ENCODE data around the gene GREB1L.

GREB1L gene

DNA sequence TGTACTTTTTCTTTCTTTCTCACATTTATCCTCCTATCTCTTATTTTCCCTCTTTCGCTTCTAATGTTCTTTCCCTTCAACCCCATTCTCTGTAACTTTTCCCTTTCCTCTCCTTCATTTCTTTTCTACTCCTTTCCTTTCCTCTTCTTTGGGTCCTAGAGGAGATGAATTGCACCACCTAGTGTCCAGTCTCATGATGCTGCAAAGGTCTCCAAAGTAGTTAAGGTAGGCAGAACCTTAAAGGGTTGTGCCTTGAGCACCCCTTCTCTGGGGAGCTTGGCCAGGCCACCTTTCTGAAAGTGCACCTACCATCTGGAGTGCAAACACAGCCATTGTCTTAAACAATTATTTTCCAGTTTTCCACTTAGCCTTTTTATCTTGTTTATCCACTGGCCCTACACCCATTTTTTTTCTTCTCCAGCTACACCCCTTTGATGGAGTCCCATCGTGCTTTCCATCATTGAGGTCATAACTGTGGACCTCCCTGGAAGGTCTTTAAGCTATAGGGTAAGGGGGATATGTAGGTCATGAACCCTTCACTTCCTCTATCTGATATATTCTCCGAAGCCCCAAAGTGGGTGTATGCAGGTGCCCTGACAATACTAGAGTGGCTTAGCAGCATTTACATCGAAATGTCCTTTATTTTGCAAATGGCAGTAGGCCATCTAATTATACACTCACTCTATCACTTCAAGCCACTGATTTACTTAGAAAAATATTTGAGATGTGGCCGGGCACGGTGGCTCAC lies 202.6 kb downstream of the GREB1L start:
- Histone ChIP-seq H3K4me1 (ENCODE audit: low read length) (peaks cover 18% of the 10 kb centered on the region), H3K9me3 (ENCODE audit: insufficient read depth, low read length) (no peaks in the 10 kb centered on the region), H3K36me3 (replicated peaks; ENCODE audit: low read depth, low read length) (no peaks in the 10 kb centered on the region), H3K9ac (ENCODE audit: low read length) (no peak overlapping the region), H4K20me1 (ENCODE audit: insufficient read depth, low read length) (no peaks in the 10 kb centered on the region), H3K79me2 (ENCODE audit: low read length) (no peaks in the 10 kb centered on the region), H3K4me2 (ENCODE audit: low read length) (no peak overlapping the region), H3K4me3 (ENCODE audit: low read length) (no peak overlapping the region), H2AFZ (ENCODE audit: low read depth, low read length) (no peak overlapping the region), H3K27me3 (ENCODE audit: low read depth, low read length) (peaks cover 7% of the 10 kb centered on the region; the same call in 1 of the 2 replicates), H3K27ac (ENCODE audit: low read length) (no peak overlapping the region)
- TF ChIP-seq, protein P1, sequence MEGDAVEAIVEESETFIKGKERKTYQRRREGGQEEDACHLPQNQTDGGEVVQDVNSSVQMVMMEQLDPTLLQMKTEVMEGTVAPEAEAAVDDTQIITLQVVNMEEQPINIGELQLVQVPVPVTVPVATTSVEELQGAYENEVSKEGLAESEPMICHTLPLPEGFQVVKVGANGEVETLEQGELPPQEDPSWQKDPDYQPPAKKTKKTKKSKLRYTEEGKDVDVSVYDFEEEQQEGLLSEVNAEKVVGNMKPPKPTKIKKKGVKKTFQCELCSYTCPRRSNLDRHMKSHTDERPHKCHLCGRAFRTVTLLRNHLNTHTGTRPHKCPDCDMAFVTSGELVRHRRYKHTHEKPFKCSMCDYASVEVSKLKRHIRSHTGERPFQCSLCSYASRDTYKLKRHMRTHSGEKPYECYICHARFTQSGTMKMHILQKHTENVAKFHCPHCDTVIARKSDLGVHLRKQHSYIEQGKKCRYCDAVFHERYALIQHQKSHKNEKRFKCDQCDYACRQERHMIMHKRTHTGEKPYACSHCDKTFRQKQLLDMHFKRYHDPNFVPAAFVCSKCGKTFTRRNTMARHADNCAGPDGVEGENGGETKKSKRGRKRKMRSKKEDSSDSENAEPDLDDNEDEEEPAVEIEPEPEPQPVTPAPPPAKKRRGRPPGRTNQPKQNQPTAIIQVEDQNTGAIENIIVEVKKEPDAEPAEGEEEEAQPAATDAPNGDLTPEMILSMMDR (IDR thresholded peaks at IDR 0.05; ENCODE audit: low read depth, low read length), result peak; percentile 96
- TF ChIP-seq EZH2phosphoT487 (IDR thresholded peaks at IDR 0.05; ENCODE audit: low read depth), result no peak

DNA sequence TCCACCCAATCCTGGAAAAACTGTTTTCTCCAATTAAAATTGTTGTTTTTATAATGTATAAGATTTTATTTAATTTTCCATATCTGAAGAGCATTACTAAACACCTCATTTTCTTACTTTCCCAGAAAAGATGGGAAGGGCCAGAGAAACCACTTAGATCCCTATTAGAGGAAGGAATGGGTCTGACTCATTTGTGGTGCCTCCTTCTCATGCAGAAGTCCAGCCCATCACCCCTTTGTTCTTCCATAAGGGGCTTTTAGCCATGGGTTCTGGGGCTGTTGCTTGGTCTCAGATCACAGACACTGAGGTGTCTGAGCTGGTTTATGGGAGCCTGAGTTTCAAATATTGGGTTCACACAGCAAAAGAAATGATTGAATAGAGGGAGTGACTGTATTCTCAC lies 206.3 kb downstream of the GREB1L start:
- Histone ChIP-seq H3K4me2 (ENCODE audit: low read length) (no peak overlapping the region), H3K4me1 (ENCODE audit: low read length) (peaks cover 18% of the 10 kb centered on the region), H3K27ac (ENCODE audit: low read length) (no peak overlapping the region), H3K79me2 (ENCODE audit: low read length) (no peaks in the 10 kb centered on the region), H4K20me1 (ENCODE audit: insufficient read depth, low read length) (no peaks in the 10 kb centered on the region), H3K4me3 (ENCODE audit: low read length) (no peak overlapping the region), H3K36me3 (replicated peaks; ENCODE audit: low read depth, low read length) (no peaks in the 10 kb centered on the region), H2AFZ (ENCODE audit: low read depth, low read length) (no peak overlapping the region), H3K9ac (ENCODE audit: low read length) (no peak overlapping the region), H3K9me3 (ENCODE audit: insufficient read depth, low read length) (no peaks in the 10 kb centered on the region), H3K27me3 (ENCODE audit: low read depth, low read length) (no peaks in the 10 kb centered on the region)
- TF ChIP-seq, protein P1 (IDR thresholded peaks at IDR 0.05; ENCODE audit: low read depth, low read length), result no peak
- TF ChIP-seq EZH2phosphoT487 (IDR thresholded peaks at IDR 0.05; ENCODE audit: low read depth), result no peak

DNA sequence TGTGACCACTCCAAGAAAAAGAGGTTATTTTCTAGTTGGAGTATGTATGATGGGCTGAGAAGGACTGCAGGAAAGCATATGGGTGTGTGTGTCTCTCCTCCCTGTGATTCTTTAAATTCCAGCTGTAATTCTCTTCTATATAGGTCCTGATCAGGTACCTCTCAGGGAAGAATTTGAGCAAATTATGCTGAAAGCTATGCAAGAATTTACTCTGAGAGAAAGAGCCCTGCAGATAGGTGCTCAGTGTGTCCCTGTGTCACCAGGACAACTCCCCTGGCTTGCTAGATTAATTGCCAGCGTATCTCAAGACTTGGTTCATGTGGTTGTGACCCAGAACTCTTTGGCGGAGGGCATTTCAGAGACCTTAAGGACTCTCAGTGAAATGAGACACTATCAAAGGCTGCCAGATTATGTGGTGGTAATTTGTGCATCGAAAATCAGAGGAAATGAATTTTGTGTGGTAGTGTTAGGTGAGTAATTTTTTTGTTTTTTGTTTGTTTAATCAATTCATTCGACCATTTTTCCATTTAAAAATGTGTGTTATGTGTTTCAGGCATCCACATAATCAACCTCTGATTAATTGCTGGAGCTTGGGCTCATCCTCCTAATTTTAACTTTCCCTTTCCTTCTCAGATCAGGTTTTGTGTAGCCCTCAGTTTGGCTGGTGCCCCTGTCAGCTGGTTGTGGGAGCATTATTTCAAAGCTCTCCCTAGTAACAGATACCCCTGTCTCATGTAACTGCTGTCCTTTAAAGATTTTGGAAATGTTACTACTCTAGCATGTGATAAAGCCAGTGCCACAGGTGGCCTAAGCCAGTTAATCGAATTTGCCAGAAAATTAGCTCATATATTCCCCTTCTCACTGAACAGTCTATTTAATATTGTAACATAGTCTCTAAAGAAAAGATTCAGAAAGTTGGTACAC lies 207.6 kb downstream of the GREB1L start:
- Histone ChIP-seq H3K36me3 (replicated peaks; ENCODE audit: low read depth, low read length) (no peaks in the 10 kb centered on the region), H3K9me3 (ENCODE audit: insufficient read depth, low read length) (no peaks in the 10 kb centered on the region), H4K20me1 (ENCODE audit: insufficient read depth, low read length) (no peaks in the 10 kb centered on the region), H3K27me3 (ENCODE audit: low read depth, low read length) (no peaks in the 10 kb centered on the region), H3K27ac (ENCODE audit: low read length) (no peak overlapping the region), H3K4me1 (ENCODE audit: low read length) (peaks cover 18% of the 10 kb centered on the region), H2AFZ (ENCODE audit: low read depth, low read length) (no peak overlapping the region), H3K79me2 (ENCODE audit: low read length) (no peaks in the 10 kb centered on the region), H3K4me2 (ENCODE audit: low read length) (peak overlapping the region; percentile 25), H3K9ac (ENCODE audit: low read length) (no peak overlapping the region), H3K4me3 (ENCODE audit: low read length) (no peak overlapping the region)
- TF ChIP-seq, protein P1 (IDR thresholded peaks at IDR 0.05; ENCODE audit: low read depth, low read length), result no peak
- TF ChIP-seq EZH2phosphoT487 (IDR thresholded peaks at IDR 0.05; ENCODE audit: low read depth), result no peak

DNA sequence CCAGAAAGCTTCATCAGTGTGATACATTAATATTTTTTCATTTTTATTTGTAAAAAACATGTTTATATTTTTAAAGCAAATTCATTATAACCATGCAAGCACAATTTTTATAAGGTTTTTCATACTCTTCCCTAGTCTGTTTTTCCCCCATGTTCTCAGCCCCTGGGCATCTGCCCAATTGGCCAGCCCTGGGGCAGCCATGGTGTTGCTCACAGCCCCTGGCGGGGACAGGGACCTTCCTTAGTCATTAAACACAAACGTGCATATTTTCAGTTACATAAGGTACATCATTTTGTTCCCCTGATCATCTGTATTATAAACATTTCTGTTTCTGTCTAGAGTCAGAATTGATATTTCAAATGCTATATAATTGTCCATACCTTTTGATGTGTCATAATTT lies 208.5 kb downstream of the GREB1L start:
- Histone ChIP-seq H3K36me3 (replicated peaks; ENCODE audit: low read depth, low read length) (no peaks in the 10 kb centered on the region), H4K20me1 (ENCODE audit: insufficient read depth, low read length) (no peaks in the 10 kb centered on the region), H3K9me3 (ENCODE audit: insufficient read depth, low read length) (no peaks in the 10 kb centered on the region), H2AFZ (ENCODE audit: low read depth, low read length) (no peak overlapping the region), H3K4me2 (ENCODE audit: low read length) (no peak overlapping the region), H3K27ac (ENCODE audit: low read length) (no peak overlapping the region), H3K4me3 (ENCODE audit: low read length) (no peak overlapping the region), H3K4me1 (ENCODE audit: low read length) (peaks cover 18% of the 10 kb centered on the region), H3K9ac (ENCODE audit: low read length) (no peak overlapping the region), H3K27me3 (ENCODE audit: low read depth, low read length) (no peaks in the 10 kb centered on the region), H3K79me2 (ENCODE audit: low read length) (no peaks in the 10 kb centered on the region)
- TF ChIP-seq EZH2phosphoT487 (IDR thresholded peaks at IDR 0.05; ENCODE audit: low read depth), result no peak
- TF ChIP-seq, protein P1 (IDR thresholded peaks at IDR 0.05; ENCODE audit: low read depth, low read length), result no peak

All from OCI-LY3 (cell line).